ENCODE results near the gene PICK1.

The PICK1 gene

DNA sequence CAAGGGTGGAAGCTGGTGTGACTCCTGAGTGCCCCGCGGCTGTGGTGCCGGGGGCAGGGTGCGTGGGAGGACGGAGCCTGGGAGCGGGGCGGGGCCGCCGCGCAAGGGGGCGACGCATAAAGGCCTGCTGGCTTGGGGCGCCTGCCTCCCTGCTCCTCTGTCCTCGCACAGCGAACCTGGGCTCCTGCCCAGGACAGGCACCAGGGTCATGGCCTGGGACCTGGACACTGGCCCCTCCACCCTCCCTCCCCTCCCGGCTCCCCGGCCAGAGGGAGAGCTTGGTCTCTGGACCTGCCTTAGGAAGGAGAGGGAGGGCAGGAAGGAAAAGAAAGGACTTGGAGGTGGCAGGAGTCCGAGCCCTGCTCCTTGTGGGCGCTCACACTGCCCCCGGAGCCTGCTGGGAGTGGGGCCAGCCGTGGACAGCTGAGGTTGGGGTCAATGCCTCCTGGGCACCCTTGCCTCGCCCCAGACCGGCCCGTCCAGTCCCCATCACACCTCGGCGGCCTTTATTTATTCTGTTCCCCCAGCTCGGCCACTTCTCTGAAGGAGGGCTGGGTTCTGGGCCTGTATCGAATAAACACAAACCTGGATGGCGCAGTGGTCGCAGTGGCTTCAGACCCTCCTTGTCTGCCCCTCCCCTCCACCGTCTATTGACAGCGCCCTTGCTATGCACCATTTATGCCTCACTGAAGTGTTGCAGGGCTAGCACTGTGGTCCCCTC lies 18.1 kb downstream of the PICK1 start:
- no peak for TF ChIP-seq SIN3A (IDR thresholded peaks at IDR 0.05; ENCODE audit: borderline replicate concordance, insufficient read depth, low read length)
- no peak for TF ChIP-seq TAF1 (IDR thresholded peaks at IDR 0.05; ENCODE audit: borderline replicate concordance, insufficient read depth, low read length)
- no peak for TF ChIP-seq REST (IDR thresholded peaks at IDR 0.05; ENCODE audit: insufficient read depth in 1 of 2, low read depth in 2 of 2, low read length in 2 of 2)
- no peak for TF ChIP-seq POLR2AphosphoS5 (IDR thresholded peaks at IDR 0.05; ENCODE audit: low read depth, low read length)
- TF ChIP-seq FOXP2 (optimal IDR thresholded peaks at IDR 0.05; ENCODE audit: borderline replicate concordance, extremely low read depth, extremely low read length, insufficient read depth), result no peak

GRCh38 chr22:38075961-38076360 lies 18.8 kb downstream of the PICK1 start:
- TF ChIP-seq FOXP2 (optimal IDR thresholded peaks at IDR 0.05; ENCODE audit: borderline replicate concordance, extremely low read depth, extremely low read length, insufficient read depth), result no peak

GRCh38 chr22:38077096-38077495 lies 19.9 kb downstream of the PICK1 start:
- TF ChIP-seq SIN3A (IDR thresholded peaks at IDR 0.05; ENCODE audit: borderline replicate concordance, insufficient read depth, low read length) (no peak), FOXP2 (optimal IDR thresholded peaks at IDR 0.05; ENCODE audit: borderline replicate concordance, extremely low read depth, extremely low read length, insufficient read depth) (no peak), POLR2AphosphoS5 (IDR thresholded peaks at IDR 0.05; ENCODE audit: low read depth, low read length) (no peak), REST (IDR thresholded peaks at IDR 0.05; ENCODE audit: insufficient read depth in 1 of 2, low read depth in 2 of 2, low read length in 2 of 2) (no peak), TAF1 (IDR thresholded peaks at IDR 0.05; ENCODE audit: borderline replicate concordance, insufficient read depth, low read length) (no peak)

GRCh38 chr22:38077595-38077994 lies 20.4 kb downstream of the PICK1 start:
- TF ChIP-seq FOXP2 (optimal IDR thresholded peaks at IDR 0.05; ENCODE audit: borderline replicate concordance, extremely low read depth, extremely low read length, insufficient read depth) (no peak), SIN3A (IDR thresholded peaks at IDR 0.05; ENCODE audit: borderline replicate concordance, insufficient read depth, low read length) (no peak), POLR2AphosphoS5 (IDR thresholded peaks at IDR 0.05; ENCODE audit: low read depth, low read length) (no peak), REST (IDR thresholded peaks at IDR 0.05; ENCODE audit: insufficient read depth in 1 of 2, low read depth in 2 of 2, low read length in 2 of 2) (no peak), TAF1 (IDR thresholded peaks at IDR 0.05; ENCODE audit: borderline replicate concordance, insufficient read depth, low read length) (no peak)

DNA sequence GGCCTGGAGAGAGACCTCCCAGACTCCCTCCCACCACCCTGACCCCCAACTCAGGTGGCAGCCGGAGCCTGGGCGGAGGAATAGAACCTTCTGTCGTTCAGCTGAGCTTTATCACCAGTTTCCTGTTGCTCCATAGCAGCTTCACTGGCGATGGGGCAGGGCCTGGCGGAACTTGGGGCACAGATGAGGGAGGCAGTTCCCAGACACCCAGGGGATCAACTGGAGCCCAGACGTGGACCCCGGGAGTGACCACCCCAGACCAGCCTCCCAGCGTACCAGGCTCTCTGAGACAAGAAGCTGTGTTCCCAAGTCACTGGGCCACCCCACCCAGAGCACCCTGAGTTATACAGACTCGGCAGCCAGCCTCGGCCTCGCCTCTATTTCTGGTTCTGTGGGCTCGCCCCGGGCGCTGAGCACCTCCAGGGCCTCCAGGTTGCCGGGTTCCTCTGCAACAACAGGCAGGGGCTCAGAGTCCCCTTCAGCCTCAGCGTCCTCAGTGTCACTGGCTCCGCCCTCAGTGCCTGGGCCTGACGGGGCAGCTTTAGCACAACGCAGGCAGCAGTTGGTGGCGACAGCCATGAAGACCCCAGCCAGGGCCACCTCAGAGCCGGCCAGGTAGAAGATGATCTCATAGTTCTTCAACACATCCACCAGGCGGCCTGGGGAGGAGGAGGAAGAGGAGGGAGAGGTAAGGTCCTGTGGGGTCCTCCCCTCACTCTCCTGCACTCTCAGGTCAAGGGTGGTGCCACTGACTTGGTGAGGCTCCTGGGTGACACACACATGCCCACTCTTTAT lies 21.0 kb downstream of the PICK1 start:
- no peak for TF ChIP-seq SIN3A (IDR thresholded peaks at IDR 0.05; ENCODE audit: borderline replicate concordance, insufficient read depth, low read length)
- TF ChIP-seq TAF1 (IDR thresholded peaks at IDR 0.05; ENCODE audit: borderline replicate concordance, insufficient read depth, low read length), result no peak
- TF ChIP-seq FOXP2 (optimal IDR thresholded peaks at IDR 0.05; ENCODE audit: borderline replicate concordance, extremely low read depth, extremely low read length, insufficient read depth), result no peak
- no peak for TF ChIP-seq REST (IDR thresholded peaks at IDR 0.05; ENCODE audit: insufficient read depth in 1 of 2, low read depth in 2 of 2, low read length in 2 of 2)
- TF ChIP-seq POLR2AphosphoS5 (IDR thresholded peaks at IDR 0.05; ENCODE audit: low read depth, low read length), result no peak
